Right cardiac atrium (tissue), 5 donors: ENCODE data around the gene PLXNA1. TPM values are rescaled to one million over a fixed set of nuclear protein-coding genes. Genes with fewer than 3 reads are reported as not detected.

Experiments
- ATAC-seq, 2 donors: fragments of 200-7000 bp; cut with Tn5 transposase; one replicate each; pipeline versions ENCODE4 v1.8.0 to v1.9.1; 2020; ENCODE audit warnings: moderate library complexity in 2 of 2, mild to moderate bottlenecking in 1 of 2
- DNase-seq, 3 donors: peaks; one replicate each; pipeline ENCODE4 v3.0.0-alpha.2; 2020
- H3K27ac ChIP-seq: one replicate; pipeline ENCODE4 v1.5.1; 2013; ENCODE audit warnings: mild to moderate bottlenecking, low read length, control low read depth, moderate library complexity
- H3K27me3 ChIP-seq: one replicate; pipeline ENCODE4 v1.6.1; 2013; ENCODE audit not compliant: control insufficient read depth, insufficient read depth
- H3K4me1 ChIP-seq: one replicate; pipeline ENCODE4 v1.6.1; 2013; ENCODE audit warnings: low read length; ENCODE audit not compliant: control insufficient read depth, insufficient read depth
- H3K4me3 ChIP-seq: one replicate; pipeline ENCODE4 v1.5.1; 2013; ENCODE audit warnings: low read length, control low read depth
- H3K9me3 ChIP-seq: one replicate; pipeline ENCODE4 v1.6.1; 2013; ENCODE audit warnings: low read length; ENCODE audit not compliant: control insufficient read depth
- WGBS: extraction: QIAGEN DNeasy Blood & Tissue Kit; methylation state at CpG from one replicate; pipeline ENCODE4 v1.1.7; 2013; 5-methylcytosine and 5-hydroxymethylcytosine counted together
- intact Hi-C, 4 donors: fragments of 100-400 bp; cut with DNase I; formaldehyde crosslinking; loops; one replicate each; pipeline versions ENCODE4 v1.11.0 to v1.14.0; 2022 to 2023
- polyA plus RNA-seq: library from polyadenylated mRNA; stranded (reverse); fragments of 200-250 nt; gene quantifications from one replicate; pipeline ENCODE4 v1.2.3, GENCODE V29; 2013
- total RNA-seq, 4 donors: library from RNA; stranded (reverse); fragmentation: NEBNext Ultra II Directional; extraction: Animal tissue kit (Norgen Biotek cat#: 25700); gene quantifications; one replicate each; pipeline ENCODE4 v1.2.1, GENCODE V29; 2021
- donor health status: healthy with polysubstance abuse.
- donor health status: DM: no; HTN: yes; CAD: no.
- donor health status: DM: no; HTN: no; CAD: no.
- donor health status: DM: no; HTN: yes; CAD: no; lungs with severe emphysema.
- donor health status: DM: yes; HTN: yes; CAD: no.

Gene PLXNA1
- total and polyA plus RNA-seq, 5 donors = 9.9 to 17.8 (median 13.6) TPM

DNA sequence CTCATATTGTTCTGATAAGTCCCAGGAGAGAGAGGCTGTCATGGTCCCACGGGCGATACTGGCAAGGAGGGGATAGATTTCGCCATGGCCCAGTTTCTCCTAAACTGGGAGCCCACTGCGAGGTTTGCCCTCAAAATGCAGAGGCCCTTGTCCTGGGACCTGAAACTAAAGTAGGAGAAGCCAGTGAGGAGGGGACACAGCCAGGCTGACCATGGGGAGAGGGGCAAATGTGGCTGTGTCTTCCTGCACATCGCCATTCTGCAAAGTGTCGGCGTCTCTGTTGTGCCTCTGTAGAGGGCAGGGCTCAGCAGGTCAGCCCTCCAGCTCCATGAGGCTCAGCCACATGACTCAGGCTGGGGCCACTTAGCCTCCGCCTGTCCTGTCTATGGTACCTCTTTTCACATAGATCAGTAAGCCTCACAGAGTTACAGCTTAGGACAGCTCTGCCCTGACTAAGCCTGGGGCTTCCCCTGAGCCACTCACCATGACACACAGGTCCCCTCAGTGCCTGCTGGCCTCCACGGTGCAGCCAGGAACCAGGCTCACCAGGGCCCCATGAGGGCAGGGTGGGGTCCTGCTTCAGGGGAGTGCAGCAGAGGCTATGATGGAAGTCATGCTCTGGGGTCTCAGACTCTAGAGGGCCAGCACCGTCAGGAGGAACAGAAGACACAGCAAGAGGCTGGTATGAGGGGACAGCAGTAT is 28.6 kb upstream of the PLXNA1 start:
- DNase-seq = peak in 1 of 3 donors; percentile 14
- Histone ChIP-seq H3K4me1 (no peaks in the 10 kb centered on the region), H3K27ac (no peak overlapping the region), H3K9me3 (no peaks in the 10 kb centered on the region), H3K4me3 (no peak overlapping the region), H3K27me3 (no peaks in the 10 kb centered on the region)
- intact Hi-C loops = no loop called here
- no peak for ATAC-seq
- 90% methylated on average over 10 of the region's 10 CpGs for WGBS

DNA sequence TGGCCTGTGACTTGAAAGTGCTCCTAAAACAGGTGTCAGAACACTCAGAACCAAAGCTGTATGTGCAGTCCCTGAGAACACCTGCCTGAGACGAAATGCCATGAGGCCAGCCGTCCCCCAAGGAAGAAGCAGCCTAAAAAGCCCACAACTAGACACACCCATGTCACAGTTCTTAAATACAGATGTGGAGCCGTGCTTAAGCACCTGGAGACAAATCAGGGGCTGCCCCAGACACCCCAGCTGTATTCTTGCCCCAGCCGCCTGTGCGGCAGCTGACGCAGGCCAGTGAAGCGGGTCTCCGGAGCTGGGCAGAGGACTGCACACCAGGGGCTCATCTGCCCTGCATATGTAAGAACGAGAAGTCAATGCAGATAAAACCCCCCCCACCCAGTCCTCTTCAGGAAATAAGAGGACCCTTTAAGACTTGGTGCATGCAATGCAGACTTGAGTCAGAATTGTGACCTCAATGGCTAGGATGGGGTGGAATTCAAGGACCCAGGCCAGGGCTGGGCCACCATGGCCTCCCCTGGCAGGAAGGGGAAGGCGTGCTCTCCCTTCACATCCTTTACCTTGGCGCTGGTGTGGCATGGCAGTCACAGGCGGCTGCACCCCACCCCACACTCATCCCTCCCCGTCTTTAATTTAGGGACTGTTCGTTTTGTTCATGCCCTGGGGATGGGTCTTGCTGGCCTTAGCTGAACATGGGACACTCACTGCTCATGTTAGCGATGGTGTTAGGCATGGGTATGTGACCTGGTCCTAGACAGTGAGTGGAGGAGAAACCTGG is 27.7 kb upstream of the PLXNA1 start:
- WGBS = 95% methylated on average over 15 of the region's 15 CpGs
- Histone ChIP-seq H3K27ac (no peak overlapping the region), H3K9me3 (no peaks in the 10 kb centered on the region), H3K4me1 (no peaks in the 10 kb centered on the region), H3K4me3 (no peak overlapping the region), H3K27me3 (no peaks in the 10 kb centered on the region)
- ATAC-seq (no peak), DNase-seq (peak in 1 of 3 donors; percentile 28)
- intact Hi-C loops = no loop called here

DNA sequence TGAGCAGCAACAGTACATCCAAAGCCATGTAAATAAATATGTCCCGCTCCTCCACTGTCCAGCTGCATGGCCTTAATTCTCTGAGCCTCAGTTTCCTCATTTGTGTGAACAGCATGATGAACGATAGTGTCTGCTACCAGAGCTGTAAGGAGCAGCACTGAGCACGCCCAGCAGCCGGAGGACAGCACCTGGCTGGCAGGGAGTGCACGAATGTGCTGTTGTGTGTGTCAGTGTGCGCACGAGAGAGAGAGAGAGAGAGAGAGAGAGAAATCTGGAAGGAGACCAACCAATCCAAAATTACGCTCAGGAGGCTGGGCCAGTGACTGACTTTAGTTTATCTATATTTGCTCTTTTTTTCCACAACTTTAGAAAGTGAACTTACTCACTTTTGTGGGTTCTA is 26.6 kb upstream of the PLXNA1 start:
- ATAC-seq = no peak
- H3K4me3 ChIP-seq = no peak overlapping the region
- intact Hi-C loops = no loop called here
- 85% methylated on average over 8 of the region's 8 CpGs for WGBS
- DNase-seq = peak in 1 of 3 donors; percentile 10
- H3K9me3 ChIP-seq = no peaks in the 10 kb centered on the region
- H3K4me1 ChIP-seq = peaks cover under 1% of the 10 kb centered on the region
- H3K27me3 ChIP-seq = no peaks in the 10 kb centered on the region
- H3K27ac ChIP-seq = no peak overlapping the region

DNA sequence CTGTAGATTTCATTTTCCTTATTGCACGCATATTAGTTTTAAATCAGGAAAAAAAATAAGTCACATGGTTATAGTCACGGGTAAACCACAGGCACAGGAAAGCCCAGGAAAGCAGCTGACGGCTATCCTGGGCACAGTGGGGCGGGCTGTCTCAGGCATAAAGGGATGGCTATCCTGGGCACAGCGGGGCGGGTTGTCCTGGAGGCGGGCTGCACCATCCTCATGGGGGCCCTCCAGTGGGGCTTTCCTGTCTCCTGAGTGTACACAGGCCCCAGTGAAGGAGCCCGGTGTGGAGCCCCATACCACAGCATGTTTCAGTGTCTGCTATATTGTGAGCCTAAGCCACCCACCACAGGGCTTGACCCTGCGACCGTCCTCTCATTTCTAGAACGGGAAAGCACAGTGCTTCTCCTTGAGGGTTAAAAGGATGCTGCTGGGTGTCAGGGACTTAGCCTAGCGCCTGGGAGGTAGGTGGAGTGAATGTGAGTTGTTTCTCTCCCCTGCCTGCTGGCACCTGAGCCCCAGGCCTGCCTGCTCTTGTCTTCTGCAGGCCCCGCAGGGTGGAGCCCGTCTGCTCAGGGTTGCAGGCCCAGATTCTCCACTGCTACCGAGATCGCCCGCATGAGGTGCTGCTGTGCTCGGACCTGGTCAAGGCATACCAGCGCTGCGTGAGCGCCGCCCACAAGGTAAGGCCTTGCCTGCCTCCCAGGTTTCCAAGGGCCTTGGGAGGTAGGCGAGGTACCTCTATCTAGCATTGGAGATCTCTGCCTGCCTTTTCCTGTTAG is 25.9 kb upstream of the PLXNA1 start:
- Histone ChIP-seq H3K4me1 (peaks cover 6% of the 10 kb centered on the region), H3K4me3 (no peak overlapping the region), H3K27ac (no peak overlapping the region), H3K9me3 (no peaks in the 10 kb centered on the region), H3K27me3 (no peaks in the 10 kb centered on the region)
- intact Hi-C loops = no loop called here
- 92% methylated on average over 23 of the region's 23 CpGs for WGBS
- DNase-seq = peak in 1 of 3 donors; percentile 41
- no peak for ATAC-seq

DNA sequence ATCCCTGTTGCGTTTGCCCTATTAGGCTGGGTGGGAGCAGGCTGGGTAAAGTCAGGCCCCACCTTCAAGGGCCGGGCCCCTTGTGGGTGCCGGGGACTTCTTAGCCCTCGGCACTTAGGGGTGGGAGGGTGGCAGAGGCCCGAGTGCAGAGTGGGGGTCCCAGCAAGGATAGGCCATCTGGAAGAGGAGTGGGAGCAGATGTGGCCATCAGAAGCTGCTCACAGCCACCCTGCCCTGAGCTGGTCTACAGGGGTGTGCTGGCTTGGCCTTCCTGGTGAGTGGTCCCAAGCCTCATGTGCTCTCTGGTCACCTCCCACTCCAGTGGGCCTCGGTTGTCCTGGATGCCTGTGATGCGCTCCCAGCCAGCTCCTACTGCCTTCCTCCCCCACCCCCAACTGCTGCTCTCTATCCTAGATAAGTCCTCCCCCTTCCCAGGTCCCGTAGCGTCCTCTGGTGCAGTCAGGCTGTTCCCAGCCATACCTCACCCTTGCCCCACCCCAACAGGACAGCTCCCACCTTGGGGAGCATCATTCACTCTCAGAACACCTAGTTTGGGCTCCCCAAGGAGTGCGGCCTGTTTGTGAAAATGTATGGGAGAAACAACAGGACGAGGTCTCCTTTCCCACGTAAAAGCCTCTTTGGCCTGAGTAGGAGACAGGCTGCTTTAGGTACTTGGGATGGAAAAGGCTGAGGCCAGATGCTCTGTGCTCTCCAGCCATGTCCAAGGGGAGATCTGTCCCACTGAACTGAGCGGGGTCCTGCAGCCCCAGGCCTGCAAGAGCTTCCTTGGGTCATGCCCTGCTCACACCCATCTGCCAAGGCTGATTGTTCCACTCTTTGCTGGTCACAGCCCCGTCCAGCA is 24.9 kb upstream of the PLXNA1 start:
- Histone ChIP-seq H3K4me3 (no peak overlapping the region), H3K27ac (no peak overlapping the region), H3K4me1 (peaks cover 6% of the 10 kb centered on the region), H3K27me3 (no peaks in the 10 kb centered on the region), H3K9me3 (no peaks in the 10 kb centered on the region)
- WGBS = 94% methylated on average over 14 of the region's 14 CpGs
- intact Hi-C loops = no loop called here
- DNase-seq (peak in 1 of 3 donors; percentile 22), ATAC-seq (no peak)

DNA sequence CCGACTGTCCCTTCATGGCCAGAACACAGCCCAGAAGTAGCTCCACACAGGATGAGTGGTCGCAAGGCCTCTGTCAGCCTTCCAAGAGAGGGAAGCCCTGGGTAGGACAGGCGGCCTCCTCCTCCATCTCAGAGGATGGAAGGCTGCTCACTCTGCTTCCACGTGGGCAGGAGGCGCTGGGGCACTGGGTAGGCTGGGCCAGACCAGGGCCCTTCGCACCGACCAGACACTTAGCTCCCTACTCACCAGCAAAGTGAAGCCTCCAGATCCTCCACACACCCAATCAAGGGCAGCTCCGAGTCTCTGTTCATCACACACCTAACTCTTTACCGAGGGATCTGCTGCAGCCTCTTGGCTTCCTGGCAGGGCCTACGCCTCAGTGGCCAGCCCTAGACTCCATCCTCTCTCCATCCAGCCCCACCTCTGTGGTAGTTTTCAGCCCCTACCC is 24.3 kb upstream of the PLXNA1 start:
- WGBS = 89% methylated on average over 10 of the region's 10 CpGs
- ATAC-seq = no peak
- Histone ChIP-seq H3K9me3 (no peaks in the 10 kb centered on the region), H3K4me3 (no peak overlapping the region), H3K4me1 (peaks cover 6% of the 10 kb centered on the region), H3K27me3 (no peaks in the 10 kb centered on the region), H3K27ac (no peak overlapping the region)
- intact Hi-C loops = no loop called here
- peak in 1 of 3 donors; percentile 32 for DNase-seq

DNA sequence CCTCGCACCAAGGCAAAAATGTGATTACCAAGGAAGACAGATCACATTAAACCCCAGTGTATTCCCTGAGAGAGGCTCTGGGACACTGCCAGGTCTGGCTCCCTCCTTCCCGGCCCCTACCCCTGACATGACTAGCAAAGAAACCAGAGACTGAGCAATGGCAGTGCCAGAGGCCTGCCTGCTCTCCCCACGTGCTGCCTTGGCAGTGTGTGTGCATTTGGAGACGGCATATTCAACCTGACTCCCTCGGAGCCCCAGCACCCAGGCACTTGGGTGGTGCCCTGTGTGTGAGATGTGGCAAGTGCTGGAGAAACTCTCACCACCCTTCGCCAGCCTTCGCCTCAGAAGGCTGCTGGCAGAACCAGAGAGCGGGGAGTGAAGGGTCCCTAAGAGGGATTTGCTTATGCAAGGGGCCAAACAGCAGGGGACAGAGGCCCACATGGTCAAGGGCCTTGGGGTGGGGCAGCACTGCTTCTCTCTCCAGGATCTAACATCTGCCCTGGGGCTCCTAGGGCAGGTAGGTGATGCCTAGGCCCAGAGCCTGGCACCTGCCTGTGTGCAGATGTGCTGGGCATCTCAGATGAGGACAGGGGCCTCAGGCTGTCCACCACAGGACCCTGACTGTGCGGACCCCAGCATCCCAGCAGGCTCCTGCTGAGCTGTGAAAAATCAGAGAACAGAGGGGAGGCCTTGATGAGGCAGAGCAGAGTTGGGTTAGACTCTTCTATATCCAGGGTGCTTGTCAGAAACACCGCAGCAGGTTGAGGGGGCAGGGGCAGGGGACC is 23.6 kb upstream of the PLXNA1 start:
- peaks cover 6% of the 10 kb centered on the region for H3K4me1 ChIP-seq
- ATAC-seq = no peak

DNA sequence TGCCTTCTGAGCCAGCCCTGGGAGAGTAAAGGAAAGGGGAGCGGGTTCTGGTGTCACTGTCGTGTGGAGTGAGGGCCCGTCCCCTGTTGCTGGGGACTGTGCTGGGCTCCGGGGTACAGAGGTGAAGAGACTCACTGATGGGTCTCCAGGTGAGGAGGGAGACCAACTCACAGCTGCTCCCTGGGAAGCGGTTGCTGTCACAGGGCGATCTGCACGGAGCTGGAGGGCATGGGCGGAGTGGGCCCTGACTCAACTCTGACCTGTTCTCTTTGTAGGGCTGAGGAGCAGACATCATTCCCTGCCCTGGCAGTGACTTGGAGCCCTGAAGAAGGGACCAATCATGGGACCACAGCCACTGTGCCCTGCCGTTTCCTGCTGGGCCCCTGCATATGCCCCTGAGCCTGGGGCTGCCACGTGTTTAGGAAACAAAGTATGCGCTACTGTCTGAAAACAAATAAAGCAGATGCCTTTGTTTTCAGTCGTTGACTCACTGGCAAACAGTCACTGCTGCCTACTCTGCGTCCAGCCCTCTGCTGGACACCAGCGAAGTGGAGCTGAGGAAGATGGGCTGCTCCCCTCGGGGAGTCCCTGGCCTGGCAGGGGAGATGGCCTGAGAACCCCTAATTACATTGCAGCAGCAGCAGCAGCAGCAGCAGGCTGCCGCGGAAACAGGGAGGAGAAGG is 22.9 kb upstream of the PLXNA1 start:
- Histone ChIP-seq H3K4me3 (no peak overlapping the region), H3K9me3 (no peaks in the 10 kb centered on the region), H3K4me1 (peaks cover 6% of the 10 kb centered on the region), H3K27me3 (no peaks in the 10 kb centered on the region), H3K27ac (no peak overlapping the region)
- no peak for ATAC-seq
- intact Hi-C loops = no loop called here
- 81% methylated on average over 17 of the region's 17 CpGs for WGBS
- DNase-seq = peak in 1 of 3 donors; percentile 43

More for the DNA sequence above, 23.6 kb upstream of the PLXNA1 start:
- Histone ChIP-seq H3K4me3 (no peak overlapping the region), H3K27me3 (no peaks in the 10 kb centered on the region), H3K9me3 (no peaks in the 10 kb centered on the region), H3K27ac (no peak overlapping the region)
- intact Hi-C loops = no loop called here
- DNase-seq = peak in 1 of 3 donors; percentile 35
- WGBS = 82% methylated on average over 10 of the region's 10 CpGs

DNA sequence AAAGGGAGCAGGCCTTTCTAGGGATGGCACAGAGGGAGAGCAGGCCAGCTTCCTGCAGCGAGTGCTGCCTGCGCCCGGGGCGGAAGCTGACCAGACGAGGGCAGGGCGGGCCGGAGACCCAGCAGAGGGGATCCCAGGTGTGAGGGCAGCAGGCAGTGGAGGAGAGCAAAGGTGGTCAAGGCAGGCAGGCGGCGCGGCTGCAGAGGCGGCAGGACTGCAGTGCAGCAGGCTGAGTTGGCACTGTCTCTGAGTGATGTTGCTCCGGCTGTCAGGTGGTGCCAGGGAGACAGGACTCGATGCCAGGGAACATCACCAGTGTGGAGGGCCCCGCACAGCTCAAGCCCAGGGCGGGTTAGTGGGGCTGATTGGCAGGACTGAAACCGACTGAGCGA is 22.3 kb upstream of the PLXNA1 start:
- intact Hi-C loops = no loop called here
- DNase-seq (peak; percentile 51 to 81 (median 67)), ATAC-seq (peak; percentile 53 to 63)
- Histone ChIP-seq H3K27ac (peak overlapping the region; percentile 34), H3K4me1 (peaks cover 6% of the 10 kb centered on the region), H3K27me3 (no peaks in the 10 kb centered on the region), H3K9me3 (no peaks in the 10 kb centered on the region), H3K4me3 (no peak overlapping the region)
- 75% methylated on average over 17 of the region's 17 CpGs for WGBS
